ENCODE results near the gene TSSK6. TPM values are rescaled to one million over a fixed set of nuclear protein-coding genes. Genes with fewer than 3 reads are reported as not detected.
A peak's percentile ranks its signal among the peaks of the same experiment; 100 is the strongest.

TSSK6 gene
- total RNA-seq, 1 experiment from 2014 or later, result 2.4 TPM

DNA sequence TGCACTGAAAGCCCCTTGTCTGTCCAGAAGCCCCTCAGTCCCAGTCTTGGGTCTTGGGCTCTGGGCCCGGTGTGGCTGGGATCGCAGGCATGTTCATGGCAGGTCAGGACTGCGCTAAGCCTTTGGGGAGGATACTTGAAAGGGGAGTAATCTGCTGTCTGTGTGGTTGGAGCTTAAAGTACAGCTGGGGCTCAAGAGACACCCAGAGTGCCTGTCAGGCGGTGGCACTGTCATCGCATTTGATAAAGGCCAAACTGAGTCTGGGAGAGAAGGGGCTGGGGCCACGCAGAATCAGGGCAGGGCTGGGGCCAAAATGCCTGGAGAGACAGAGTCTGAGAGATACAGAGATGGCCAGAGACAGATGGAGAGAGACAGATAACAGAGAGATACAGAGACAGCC is 18.5 kb upstream of the TSSK6 start:
- in situ Hi-C loops (cut with HindIII; ENCODE audit: low sequenced_read_pairs), result no loop called here
- DNase-seq (ENCODE audit: low spot score), result no peak

DNA sequence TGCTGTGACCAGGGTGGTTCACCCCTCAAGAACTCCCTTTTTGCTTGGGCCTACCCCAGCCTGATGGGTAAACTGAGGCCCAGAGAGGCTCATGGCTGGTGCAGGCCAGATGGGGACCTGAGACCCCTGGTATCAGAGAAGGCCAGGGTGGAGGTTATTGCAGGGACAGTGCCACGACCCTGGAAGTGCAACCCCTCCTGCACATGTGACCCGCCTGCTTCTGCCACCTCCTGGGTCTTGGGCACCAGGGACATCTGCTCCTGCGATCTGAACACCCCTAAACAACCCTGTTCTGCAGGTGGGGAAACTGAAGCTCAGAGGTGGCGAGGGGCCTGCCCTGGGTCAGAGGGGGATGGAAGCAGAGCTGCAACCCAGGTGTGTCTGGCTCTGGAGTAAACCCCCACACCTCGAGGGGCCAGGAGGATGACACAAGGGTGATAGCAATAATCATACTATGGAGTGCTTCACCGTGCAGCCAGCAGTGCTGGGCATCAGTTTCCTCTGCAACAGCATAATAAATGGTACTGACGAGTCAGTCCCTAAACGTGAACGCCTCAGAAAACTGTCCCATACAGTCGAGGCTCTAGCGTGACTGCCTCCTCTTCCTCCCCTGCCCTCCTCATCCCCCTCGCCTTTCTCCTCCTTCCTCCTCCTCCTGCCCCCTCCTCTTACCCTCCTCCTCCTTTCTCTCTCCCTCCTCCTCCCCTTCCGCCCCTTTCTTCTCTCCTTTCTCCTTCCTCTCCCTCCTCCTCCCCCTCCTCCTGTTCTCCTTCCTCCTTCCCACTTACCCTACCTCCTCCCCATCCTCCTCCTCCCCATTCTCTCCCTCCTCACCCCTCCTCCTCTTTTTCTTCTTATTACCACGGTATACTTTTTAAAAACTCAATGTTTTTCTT is 17.7 kb upstream of the TSSK6 start:
- in situ Hi-C loops (cut with HindIII; ENCODE audit: low sequenced_read_pairs), result no loop called here
- DNase-seq (ENCODE audit: low spot score), result no peak

DNA sequence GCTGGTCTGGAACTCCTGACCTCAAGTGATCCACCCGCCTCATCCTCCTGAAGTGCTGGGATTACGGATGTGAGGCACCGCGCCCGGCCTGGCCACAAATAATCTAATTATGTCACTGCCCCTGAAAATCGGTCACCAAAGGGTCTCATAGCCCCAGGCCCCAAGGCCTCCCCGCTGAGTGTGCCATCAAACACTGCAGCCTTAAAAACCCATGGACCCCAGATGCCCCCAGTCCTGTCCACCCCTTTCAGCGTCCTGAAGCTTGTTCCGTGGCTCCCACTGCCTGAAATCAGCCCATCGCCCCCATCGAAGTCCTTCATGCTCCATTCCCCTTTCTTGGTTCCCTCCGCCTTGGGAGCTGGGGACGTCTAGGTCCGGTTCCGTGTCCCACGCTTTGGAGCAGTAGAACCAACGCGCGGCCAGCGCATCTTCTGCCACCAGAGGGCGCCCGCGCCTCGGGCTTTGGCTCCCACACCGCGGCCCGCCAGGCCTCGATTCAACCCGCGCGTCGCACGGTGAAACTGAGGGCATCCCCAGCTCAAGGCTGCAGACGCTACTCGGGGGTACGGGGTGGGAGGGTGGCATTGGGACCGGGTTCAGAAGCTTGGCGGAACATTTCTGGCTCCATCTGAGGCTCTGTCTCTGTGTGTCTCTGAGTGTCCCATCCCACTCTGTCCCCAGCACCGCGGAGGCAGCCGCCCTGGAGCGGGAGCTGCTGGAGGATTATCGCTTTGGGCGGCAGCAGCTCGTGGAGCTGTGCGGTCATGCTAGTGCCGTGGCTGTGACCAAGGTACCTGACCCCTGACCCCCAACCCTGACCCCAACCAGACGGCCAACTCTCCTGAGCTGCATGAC is 16.8 kb upstream of the TSSK6 start:
- peak; percentile 75 for DNase-seq (ENCODE audit: low spot score)
- in situ Hi-C loops (cut with HindIII; ENCODE audit: low sequenced_read_pairs), result no loop called here

DNA sequence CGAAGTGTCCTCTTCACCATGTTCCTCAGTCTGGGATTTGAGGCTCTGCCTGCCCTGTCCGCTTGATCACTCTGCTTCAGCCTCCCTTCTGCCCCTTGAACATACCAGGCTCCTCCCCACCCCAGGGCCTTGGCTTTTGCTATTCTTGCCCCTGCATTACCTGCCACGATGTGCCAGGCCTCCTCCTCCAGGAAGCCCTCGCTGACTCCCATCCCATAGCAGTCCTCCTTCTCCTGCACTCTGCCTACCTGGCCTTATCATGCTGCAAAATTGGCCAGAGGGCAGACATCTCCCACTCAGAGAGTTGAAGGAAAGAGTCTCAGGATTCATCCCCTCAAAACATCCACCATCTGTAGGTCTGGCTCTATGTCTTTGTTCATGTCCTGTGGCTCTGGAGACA is 15.5 kb upstream of the TSSK6 start:
- no peak for DNase-seq (ENCODE audit: low spot score)
- in situ Hi-C loops (cut with HindIII; ENCODE audit: low sequenced_read_pairs), result no loop called here

DNA sequence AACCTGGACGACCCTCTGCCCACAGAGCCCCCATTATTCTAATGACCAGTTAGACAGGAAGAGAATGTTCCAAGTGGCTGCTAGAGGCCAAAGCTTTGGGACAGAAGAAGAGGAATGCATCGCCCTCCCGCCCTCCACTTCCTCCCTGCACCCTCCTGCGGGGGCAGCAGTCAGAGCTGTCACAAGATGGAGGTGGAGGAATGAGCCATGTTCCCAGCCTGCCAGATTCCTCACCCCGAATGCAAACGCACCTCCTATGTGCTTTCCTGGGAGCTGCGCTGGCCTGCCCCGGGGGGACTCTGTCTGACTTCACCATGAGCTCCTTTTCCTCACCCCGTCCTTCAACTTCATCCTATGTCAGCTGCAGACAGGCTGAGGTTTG is 15.1 kb upstream of the TSSK6 start:
- DNase-seq (ENCODE audit: low spot score), result no peak
- in situ Hi-C loops (cut with HindIII; ENCODE audit: low sequenced_read_pairs), result no loop called here

DNA sequence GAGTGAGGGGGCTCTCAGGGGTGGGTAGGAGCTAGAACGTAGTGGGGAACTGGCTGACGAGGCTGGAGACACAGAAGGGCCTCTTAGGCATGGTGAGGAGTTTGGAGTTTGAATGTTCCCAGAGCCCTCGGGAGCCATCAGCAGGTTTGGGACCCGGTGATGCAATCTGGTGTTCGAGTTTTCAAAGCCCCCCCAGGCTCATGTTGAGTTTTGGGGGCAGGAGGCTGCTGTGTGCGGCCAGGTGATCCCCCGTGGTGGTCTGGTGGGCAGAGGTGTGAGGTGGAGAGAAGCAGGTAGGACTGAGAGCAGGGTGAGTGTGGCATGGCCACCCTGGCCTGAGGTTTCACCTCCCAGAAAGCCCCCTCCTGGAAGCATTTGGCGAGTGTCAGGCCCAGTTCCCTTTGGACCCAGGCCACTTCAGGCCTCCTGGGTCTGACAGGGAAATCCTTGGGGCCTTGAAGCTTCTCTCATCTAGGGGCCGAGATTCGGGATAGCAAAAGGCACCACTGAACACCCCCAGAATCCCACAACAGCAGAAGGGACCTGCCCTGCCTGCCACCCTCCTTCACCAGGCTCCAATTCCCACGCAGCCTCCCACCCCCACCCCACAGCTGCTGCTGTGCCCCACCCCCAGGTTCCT is 14.6 kb upstream of the TSSK6 start:
- no peak for DNase-seq (ENCODE audit: low spot score)
- in situ Hi-C loops (cut with HindIII; ENCODE audit: low sequenced_read_pairs), result no loop called here

DNA sequence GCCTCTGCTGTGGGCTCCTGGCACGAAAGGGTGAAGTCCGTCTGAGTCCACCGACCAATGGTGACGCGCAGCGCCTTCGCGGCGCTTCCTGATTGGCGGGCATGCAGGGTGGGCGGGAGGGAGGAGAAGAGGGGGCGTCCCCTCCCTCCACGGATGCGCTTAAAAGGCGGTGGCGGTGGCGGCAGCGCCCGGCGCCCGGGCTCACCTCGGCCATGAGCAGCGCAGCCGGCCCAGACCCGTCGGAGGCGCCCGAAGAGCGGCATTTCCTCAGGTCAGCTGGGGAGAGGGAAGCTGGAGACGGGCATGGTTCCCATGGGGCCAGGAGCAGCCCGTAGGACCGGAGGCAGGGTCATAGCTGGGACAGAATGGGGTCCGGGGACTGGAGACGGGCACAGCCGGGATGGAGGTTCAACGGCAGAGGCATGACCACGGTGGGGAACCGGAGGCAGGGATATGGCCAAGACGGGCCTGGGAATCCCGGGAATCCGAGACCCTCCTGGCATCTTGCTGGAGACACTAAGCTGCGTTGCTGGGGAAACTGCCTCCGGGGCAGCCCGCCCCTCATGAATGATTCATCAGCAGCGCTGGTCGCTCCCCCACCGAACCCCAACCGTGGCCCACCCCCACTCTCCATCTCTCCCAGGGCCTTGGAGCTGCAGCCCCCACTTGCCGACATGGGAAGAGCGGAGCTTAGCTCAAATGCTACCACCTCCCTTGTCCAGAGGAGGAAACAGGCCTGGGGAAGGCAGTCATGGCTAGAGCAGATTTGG is 13.6 kb upstream of the TSSK6 start, which contains the start of gene YJEFN3:
Gene YJEFN3 (plus strand): TSS at position 191 of the 770 bp plus-strand sequence. CDS start 22 bp downstream, at position 213.
- in situ Hi-C loops (cut with HindIII; ENCODE audit: low sequenced_read_pairs), result no loop called here
- peak; percentile 84 for DNase-seq (ENCODE audit: low spot score)

DNA sequence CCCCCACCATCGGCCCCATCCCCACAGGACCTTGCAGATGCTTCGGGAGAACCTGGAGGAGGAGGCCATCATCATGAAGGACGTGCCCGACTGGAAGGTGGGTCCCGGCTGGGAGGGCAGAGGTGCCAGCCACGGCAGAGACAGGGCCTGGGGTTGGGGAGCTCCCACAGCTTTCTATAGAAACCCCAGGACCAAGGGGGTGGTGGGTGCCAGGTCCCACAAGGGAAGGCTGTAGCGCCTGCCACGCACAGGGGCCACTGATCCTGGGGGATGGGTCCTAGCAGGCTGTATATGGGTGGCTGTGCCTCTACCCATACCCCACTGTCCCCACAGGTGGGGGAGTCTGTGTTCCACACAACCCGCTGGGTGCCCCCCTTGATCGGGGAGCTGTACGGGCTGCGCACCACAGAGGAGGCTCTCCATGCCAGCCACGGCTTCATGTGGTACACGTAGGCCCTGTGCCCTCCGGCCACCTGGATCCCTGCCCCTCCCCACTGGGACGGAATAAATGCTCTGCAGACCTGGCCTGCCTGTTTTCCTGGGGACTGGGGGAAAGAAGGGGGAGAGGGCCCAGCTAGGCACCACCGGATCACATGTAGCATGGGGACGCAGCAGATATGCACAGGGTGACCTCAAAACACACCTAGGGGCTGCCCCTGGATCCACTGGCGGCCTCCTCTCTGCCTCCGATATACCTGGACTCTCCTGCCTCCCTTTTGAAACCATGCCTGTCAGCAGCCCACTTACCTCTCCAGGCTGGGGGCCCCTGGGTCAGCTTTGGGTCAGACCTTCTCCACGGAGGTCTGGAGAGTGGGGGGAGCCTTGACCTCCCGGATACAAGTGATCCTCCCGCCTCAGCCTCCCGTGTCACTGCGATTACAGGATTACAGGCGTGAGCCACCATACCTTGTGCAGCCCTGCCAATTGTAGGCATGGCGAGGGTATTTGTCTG is 12.6 kb upstream of the TSSK6 start:
- in situ Hi-C loops (cut with HindIII; ENCODE audit: low sequenced_read_pairs), result no loop called here
- no peak for DNase-seq (ENCODE audit: low spot score)

DNA sequence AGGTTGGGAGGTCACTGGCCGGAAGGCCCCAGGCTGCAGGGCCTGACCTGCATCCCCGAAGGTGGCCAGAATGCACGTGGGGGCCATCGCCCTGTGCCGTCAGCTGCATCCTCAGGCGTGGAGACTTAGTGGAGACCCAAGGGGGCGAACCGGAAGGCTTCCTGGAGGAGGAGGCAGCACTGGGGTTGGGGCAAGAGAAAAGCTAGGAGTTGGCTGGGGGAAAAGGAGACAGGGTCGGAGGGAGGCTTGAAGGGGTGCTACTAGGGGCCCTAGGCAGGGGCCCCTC is 12.0 kb upstream of the TSSK6 start:
- in situ Hi-C loops (cut with HindIII; ENCODE audit: low sequenced_read_pairs), result no loop called here

DNA sequence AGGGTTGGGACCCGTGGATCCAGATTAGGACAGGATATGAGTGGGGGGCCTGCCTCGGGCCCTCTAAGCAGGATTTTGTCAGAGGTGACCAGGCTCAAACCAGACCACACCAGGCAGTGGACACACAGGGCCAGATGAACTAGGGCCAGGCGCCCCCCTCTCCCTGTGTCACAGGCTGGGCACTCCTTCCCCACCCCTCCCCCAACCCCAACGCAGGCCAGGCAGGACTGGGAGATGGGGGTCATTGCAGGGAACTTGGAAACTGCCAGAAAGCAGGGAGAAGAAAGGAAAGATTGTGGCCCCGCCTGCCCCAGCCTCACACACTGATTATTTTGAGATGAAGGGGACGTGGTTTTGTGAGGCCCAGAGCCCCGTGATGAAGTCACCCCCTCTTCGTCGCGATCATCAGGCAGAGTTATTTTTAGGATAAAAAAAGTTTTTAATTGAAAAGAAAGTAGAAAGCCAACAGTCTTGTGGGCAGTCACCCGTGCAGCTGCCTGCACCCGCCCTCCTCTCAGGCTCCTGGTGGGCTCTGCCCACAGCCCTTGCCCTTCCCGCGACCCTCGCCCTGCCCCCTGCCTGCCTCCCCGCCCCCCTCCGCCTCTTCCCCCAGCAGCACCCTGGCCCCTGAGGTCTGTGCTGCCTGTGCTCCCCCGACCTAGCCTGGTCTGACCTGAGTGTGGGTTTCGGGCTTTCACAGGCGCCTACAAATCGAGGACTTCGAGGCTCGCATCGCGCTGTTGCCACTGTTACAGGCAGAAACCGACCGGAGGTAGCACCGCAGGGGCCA is 11.4 kb upstream of the TSSK6 start:
- DNase-seq (ENCODE audit: low spot score), result no peak
- in situ Hi-C loops (cut with HindIII; ENCODE audit: low sequenced_read_pairs), result no loop called here

More for the DNA sequence above, 12.0 kb upstream of the TSSK6 start:
- no peak for DNase-seq (ENCODE audit: low spot score)

DNA sequence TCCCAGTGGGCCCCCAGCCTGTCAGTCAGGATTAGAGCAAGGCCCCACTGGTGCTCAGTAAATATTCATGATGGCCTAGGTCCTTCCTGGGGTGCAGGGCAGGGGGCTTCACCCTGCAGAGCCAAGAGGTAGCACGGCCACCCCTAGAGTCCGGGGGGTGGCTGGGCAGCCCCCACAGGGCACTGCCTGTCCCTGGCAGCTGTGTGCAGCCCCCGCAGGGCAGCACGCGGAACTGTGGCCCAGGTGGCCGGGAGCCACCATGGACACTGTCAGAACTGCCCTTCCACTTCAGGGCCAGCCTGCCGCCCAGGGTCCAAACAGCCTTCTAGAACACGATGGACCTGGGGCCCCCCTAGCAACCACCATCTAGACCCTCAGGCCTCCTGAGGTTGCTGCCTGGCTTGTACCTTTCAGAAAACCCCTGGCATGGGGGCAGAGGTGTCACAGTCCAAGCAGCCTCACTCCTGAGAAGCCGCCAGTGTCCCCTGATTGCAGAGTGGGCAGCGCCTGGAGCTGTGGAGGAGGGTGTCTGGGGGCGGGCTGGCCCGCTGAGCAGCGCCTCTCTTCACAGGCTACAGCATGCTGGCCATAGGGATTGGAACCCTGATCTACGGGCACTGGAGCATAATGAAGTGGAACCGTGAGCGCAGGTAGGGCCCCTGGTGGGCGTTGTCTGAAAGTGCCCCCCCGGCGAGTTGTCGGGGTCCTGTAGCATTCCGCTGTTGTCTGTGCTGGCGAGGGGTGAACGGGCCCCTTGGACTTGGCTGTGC is 10.4 kb upstream of the TSSK6 start:
- DNase-seq (ENCODE audit: low spot score), result no peak
- in situ Hi-C loops (cut with HindIII; ENCODE audit: low sequenced_read_pairs), result no loop called here

DNA sequence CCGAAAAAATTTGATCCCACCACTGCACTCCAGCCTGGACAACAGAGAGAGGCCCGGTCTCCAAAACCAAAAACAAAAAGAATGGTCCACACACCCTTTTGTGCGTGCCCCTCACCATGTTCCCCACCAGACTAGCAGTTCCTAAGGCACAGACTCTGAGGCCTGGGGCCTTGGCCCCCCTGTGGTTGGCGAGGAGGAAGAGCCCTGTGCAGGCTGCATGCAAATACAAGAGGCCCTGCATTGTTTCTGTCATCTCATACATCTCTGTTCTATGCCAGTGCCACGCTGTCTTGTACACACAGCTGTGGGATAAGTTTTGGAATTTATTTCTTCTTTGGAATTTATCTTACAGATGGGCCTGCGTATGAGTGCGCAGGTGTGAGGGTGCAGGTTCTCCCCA is 8.7 kb upstream of the TSSK6 start:
- in situ Hi-C loops (cut with HindIII; ENCODE audit: low sequenced_read_pairs), result no loop called here

DNA sequence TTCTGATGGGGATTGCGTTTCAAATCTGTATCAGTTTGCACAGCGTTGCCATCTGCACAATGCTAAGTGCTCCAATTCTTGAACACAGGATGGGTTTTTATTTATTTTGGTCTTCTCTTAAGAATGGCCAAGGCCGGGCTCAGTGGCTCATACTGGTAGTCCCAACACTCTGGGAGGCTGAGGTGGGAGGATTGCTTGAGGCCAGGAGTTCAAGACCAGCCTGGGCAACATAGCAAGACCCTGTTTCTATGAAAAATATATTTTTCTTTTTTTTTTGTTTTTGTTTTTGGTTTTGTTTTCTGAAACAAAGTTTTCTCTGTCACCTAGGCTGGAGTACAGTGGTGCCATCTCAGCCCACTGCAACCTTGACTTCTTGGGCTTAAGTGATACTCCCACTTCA is 7.8 kb upstream of the TSSK6 start:
- DNase-seq (ENCODE audit: low spot score), result no peak
- in situ Hi-C loops (cut with HindIII; ENCODE audit: low sequenced_read_pairs), result no loop called here

More for the DNA sequence above, 8.7 kb upstream of the TSSK6 start:
- no peak for DNase-seq (ENCODE audit: low spot score)

DNA sequence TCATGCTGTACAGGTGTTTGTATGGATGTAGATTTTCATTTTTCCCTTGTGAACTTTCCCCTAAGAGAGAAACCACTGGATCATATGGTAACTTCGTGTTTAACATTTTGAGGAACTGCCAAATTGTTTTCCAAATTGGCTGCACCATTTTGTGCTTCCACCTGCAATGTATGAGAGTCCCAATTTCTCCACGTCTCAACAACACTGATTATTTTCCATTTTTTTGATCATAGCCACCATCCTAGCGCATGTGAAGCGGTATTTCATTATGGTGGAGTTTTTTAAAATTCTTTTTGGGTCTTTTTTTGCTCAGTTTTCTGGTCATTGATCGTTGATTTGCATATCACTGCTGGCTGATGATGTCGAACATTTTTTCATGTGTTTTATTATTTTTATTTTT is 5.6 kb upstream of the TSSK6 start:
- in situ Hi-C loops (cut with HindIII; ENCODE audit: low sequenced_read_pairs), result no loop called here
- DNase-seq (ENCODE audit: low spot score), result no peak

DNA sequence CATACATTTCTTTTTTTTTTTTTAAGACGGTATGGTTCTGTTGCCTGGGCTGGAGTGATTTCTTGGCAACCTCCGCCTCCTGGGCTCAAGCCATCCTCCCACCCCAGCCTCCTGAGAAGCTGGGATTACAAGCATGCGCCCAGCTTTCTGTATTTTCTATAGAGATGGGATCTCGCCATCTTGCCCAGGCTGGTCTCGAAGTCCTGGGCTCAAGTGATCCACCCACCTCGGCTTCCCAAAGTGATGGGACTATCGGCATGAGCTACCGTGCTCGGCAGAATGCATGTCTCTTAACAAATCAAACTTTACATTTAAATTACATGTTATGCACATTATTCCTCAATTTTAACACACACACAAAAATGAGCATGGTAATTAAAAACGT is 1.9 kb upstream of the TSSK6 start:
- in situ Hi-C loops (cut with HindIII; ENCODE audit: low sequenced_read_pairs), result no loop called here
- no peak for DNase-seq (ENCODE audit: low spot score)

DNA sequence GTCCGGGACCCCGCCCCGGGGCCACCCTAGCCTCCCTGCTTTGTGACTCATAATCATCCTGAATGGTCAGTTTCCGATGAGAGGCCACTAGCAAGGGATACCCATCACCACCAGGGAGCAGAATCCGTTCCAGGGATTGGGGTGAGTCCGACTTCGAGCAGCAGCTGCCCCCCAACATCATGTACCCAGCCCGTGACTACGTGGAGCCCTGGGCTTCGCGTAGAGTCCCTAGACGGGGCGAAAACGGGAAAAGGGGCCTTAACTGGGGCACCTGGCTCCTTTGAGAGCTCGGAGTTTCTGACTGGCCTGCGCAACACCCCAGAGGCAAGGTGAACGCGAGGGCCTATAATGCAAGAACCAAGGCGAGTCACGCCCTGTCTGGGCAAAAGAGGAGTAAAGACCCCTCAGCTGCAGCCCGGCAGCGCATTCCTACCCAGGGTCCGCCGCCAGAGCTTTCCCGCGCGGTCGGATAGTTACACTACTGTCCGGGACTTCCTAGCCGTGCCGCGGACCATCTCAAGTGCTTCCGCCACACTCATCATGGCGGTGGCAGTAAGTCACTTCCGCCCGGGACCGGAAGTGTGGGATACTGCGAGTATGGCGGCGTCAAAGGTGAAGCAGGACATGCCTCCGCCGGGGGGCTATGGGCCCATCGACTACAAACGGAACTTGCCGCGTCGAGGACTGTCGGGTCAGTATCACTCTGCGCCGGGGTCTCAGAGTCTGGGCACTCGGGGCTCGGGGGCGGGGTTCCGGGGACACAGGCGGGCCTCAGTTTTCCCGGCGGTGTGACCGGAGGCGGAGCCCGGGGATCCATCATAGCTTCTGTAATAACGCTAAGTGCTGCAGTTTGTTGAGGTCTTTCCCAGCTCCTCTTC is 533 bp upstream of the TSSK6 start, which contains the start of gene NDUFA13:
Gene NDUFA13 (plus strand): TSS at position 584 of the 878 bp plus-strand sequence. CDS start 14 bp downstream, at position 598.
- peak; percentile 92 for DNase-seq (ENCODE audit: low spot score)
- in situ Hi-C loops (cut with HindIII; ENCODE audit: low sequenced_read_pairs), result no loop called here
